ENCODE measurements around the gene CRACR2B.
A peak's percentile ranks its signal among the peaks of the same experiment; 100 is the strongest.

CRACR2B gene

DNA sequence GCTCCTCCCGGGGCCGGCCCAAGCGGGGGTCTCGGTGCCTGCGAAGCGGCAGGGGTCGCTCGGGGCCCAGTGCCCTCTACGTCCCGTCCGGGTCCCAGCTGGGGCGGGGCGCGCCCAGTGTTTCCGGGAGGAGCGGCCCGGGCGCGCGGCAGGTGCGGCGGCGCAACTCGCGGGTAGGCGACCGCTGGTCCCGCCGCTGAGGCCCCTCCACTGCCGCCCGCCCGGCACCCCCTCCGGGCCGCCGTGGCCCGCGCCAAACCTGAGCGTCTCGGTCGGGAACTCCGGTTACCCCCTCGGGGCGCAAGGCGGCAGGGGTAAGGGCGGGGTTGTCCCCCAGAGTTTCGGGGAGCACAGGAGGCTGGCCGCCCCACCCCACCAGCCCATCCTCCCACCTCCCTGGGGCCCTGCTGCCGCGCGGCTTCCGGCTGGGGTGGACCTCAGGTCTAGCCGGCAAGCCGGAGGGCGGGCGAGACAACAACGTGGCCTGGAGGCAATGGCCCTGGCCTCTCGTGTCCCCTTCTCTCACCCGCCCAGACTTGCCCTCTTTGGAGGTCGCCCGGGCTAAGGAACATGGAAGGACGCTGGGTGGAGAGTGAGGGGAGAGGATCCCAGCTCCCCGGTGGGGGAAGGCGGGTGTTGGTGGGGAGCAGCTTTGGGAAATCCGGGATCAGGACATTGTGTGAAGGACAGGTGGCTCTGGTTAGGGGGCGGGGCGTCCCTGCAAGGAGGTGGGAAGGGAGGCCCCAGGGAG lies 398 bp upstream of the CRACR2B start:
- DNase-seq, result no peak

GRCh38 chr11:828506-829175 lies 922 bp downstream of the CRACR2B start:
- no peak for DNase-seq

- no peak for DNase-seq
Measured at GRCh38 chr11:829176-829846, 1.6 kb downstream of the CRACR2B start.

DNA sequence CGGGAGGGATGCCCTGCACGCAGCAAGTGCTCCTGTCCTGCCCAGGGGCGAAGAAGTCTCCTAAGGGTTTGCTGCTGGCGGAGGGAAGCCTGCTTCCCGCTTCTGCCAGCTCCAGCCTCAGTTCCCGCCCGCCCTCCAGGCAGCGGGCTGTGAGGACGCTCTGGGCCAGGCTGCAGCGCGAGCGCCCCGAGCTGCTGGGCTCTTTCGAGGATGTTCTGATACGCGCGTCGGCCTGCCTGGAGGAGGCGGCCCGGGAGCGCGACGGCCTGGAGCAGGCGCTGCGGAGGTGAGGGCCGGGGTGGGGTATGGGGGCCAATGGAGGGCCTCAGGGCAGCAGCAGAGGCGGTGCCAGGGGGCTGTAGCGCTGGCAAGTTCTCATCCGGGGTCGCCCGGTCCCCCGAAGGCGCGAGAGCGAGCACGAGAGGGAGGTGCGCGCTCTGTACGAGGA lies 2.2 kb downstream of the CRACR2B start:
- DNase-seq, result no peak

- DNase-seq, result peak; percentile 72
Measured at GRCh38 chr11:830295-831117, 2.8 kb downstream of the CRACR2B start.

GRCh38 chr11:831118-831864 lies 3.6 kb downstream of the CRACR2B start:
- DNase-seq, result peak; percentile 53

DNA sequence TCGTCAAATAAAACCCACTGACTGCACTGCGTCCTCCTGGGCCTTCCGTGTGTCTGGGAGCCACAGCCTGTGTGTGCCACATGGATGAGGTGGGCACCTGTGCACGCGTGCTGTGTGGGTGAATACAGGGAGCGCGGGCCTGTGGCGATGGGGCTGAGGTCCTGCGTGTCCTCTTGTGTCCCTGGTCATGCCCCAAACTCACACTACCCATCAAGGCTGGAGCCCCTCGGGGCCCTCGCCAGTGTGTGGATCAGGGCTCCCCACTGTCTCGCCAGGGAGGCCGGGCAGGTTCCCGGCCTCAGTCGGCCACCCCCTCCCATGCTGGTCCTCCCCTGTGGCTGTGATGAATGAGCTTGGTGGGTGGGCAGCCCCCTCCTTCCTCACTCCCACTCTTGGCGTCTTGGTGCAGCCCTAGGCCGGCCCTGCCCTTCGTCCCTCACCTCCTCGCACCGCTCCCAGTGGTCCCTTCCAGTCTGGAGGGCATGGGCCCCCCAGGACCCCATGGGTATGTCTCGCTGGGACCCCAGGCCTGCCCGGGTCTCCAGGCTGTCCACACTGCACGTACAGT lies 4.3 kb downstream of the CRACR2B start:
- DNase-seq, result no peak

DNA sequence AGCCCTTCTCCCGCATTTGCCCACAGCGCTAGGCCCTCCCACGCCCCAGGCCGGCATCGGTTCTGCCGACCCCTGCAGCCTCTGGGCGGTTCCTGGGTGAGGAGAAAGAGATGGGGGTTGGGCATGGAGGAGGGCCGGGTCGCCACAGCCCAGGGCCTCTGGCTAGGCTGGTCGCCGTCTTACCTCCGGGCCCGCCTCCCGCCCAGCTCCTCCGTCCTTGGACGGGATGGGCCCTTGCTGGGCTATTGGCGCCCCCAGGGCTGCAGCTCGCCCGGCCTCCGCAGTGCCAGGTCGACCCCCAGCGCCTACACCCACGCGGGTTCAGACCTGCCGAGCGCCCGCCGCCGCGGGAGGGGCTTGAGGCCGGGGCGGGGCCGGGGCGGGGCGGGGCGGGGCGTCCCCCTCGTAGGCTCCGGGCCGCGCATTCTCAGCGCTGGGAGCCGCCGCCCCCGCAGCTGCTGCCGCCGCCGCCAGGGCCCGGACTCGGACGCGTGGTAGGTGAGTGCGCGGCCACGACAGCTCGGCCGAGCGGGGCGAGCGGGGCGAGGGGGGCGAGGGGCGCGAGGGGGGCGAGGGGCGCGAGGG lies 4.9 kb downstream of the CRACR2B start, which contains the start of gene CD151:
Gene CD151 (plus strand): TSS at position 424 of the 585 bp plus-strand sequence. CDS start 3,118 bp downstream, outside the sequence.
- peak; percentile 73 for DNase-seq

- peak; percentile 62 for DNase-seq
Measured at GRCh38 chr11:833114-833791, 5.5 kb downstream of the CRACR2B start.

DNA sequence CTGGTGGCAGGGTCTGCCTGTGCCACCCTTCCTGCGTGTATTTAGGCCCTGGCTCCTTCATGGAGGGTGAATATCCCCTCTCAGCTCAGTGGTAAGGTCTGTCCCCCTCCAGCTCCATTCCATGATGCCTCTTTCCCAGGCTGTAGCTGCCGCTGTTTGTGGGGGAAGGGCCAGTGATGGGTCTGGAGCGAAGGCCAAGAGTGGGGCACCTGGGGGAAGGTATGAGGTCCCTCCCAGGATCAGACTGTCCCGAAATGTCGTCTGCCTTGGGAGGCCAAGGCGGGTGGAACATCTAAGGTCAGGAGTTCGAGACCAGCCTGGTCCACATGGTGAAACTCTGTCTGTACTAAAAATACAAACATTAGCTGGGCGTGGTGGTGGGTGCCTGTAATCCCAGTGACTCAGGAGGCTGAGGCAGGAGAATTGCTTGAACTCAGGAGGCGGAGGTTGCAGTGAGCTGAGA lies 6.2 kb downstream of the CRACR2B start:
- no peak for DNase-seq

DNA sequence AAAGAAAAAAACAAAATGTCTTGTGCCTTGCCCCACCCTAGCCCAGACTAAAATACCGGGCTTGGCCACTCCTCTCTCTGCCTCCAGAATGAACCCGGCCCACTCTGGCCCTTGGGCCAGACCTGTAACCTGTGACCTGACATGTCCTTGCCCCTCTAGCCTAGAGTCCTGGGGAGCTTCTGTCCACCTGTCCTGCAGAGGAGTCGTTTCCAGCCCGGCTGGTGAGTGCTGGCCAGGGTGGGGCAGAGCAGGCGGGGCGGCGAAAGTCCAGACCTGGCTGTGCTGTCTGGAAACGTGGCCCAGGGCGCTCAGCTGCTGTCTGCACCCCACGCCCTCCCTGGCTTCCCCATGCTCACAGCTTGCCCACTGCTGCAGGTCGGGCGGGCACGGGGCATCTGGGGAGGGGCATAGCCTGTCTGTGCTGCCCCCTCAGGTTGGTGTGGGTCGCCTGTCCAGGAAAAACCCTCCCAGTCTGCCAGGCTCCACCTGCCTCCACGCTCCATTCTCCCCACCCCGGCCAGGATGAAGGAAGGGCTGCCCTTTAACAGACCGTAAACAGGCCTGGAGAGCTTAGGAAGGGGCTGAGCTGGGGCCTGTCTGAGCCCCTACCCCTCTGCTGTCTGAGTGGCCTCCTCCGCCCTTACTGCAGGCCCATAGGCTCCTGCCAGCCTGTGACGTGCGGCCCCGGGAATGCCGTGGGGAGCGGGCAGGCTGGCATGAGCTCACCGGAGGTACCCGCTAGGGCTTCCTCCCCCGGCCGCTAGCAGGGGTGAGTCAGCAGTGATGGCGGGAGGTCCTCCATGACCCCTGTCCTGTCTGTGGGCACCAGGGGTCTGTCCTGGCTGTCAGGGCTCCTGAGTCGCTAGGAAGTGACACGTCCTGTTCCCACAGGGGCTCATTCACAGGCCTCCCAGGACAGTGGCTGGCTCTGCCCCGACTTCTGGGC lies 6.9 kb downstream of the CRACR2B start:
- peak; percentile 94 for DNase-seq

DNA sequence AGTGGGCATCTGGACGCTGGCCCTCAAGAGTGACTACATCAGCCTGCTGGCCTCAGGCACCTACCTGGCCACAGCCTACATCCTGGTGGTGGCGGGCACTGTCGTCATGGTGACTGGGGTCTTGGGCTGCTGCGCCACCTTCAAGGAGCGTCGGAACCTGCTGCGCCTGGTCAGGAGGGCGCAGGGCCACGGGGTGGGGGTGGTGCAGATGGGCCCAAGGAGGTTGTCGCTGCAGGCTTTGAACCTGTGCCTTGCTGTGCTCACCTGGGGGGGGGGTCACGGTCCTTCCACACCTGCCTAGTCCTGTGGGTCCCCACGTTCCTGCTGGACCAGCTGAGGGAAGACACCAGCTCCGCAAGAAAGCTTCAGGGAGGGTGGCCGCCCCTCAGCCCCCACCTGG lies 8.6 kb downstream of the CRACR2B start:
- DNase-seq, result no peak

DNA sequence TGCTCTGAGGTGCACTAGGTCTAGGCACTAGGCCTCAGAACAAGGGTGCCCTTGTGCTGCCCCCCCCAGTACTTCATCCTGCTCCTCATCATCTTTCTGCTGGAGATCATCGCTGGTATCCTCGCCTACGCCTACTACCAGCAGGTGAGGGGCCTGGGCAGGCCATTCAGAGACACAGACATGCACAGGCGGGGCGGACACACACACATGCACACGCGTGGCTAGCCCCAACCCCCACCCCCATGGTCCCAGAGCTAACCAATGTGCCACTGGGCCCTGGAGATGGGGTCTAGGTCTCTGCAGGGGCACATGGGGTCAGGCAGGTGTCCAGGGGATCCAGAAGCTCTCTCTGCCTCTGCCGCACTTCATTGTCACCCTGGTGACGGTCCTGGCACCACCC lies 9.0 kb downstream of the CRACR2B start:
- DNase-seq, result no peak

DNA sequence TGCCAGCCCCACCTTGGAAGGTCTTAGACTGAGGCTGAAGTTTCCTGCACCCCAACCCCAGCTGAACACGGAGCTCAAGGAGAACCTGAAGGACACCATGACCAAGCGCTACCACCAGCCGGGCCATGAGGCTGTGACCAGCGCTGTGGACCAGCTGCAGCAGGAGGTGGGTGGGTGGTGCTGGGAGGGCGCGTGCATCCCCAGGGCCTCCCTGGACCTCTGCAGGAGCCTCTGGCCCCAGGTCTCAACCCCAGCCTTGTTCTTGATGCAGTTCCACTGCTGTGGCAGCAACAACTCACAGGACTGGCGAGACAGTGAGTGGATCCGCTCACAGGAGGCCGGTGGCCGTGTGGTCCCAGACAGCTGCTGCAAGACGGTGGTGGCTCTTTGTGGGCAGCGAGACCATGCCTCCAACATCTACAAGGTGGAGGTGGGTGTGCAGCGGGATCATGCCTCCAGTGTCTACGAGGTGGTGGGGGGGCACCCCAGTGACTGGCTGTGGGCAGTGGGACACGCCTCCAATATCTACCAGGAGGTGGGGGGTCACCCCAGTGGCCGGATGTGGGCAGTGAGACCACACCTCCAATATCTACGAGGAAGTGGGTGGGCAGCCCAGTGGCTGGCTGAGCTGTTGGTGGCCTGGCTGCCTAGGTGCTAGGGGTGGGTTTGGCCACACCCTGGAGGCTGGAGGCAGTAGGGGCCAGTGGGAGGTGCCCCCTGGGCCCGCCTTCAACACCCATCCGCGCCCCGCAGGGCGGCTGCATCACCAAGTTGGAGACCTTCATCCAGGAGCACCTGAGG lies 9.7 kb downstream of the CRACR2B start:
- DNase-seq, result no peak

- DNase-seq, result no peak
Measured at GRCh38 chr11:837990-838307, 10.2 kb downstream of the CRACR2B start.

GRCh38 chr11:838441-839279 lies 10.9 kb downstream of the CRACR2B start:
- no peak for DNase-seq

- DNase-seq, result no peak
Measured at GRCh38 chr11:839280-839623, 11.5 kb downstream of the CRACR2B start.

Data from EL (cell line).